Astrocyte (in vitro differentiated cells and primary cell): ENCODE measurements around the gene ABCD4. TPM values are rescaled to one million over a fixed set of nuclear protein-coding genes. Genes with fewer than 3 reads are reported as not detected.

Experiments used
- DNase-seq: peaks from one replicate; pipeline ENCODE4 v3.0.0-alpha.2; 2010; ENCODE audit warnings: low read depth
- FAIRE-seq: peaks from 2 replicates; lab custom pipeline; 2011; peaks lifted over from hg19 to GRCh38; lab: Jason Lieb, UNC
- H2AFZ ChIP-seq: 2 replicates; pipeline ENCODE4 v1.6.0; 2012; ENCODE audit warnings: low read depth, low read length, inconsistent platforms
- H3K27ac ChIP-seq: 2 replicates; pipeline ENCODE4 v1.5.1; 2011; ENCODE audit warnings: low read depth, low read length, inconsistent platforms
- H3K27me3 ChIP-seq: 2 replicates; pipeline ENCODE4 v1.6.0; 2011; ENCODE audit warnings: low read length, inconsistent platforms; ENCODE audit not compliant: insufficient read depth
- H3K36me3 ChIP-seq: 2 replicates; pipeline ENCODE4 v1.5.1; 2011; ENCODE audit warnings: low read length, inconsistent platforms; ENCODE audit not compliant: insufficient read depth
- H3K4me1 ChIP-seq: 2 replicates; pipeline ENCODE4 v1.5.1; 2011; ENCODE audit warnings: low read length, inconsistent platforms; ENCODE audit not compliant: insufficient read depth
- H3K4me2 ChIP-seq: 2 replicates; pipeline ENCODE4 v1.6.0; 2012; ENCODE audit warnings: low read length, inconsistent platforms
- H3K4me3 ChIP-seq: 2 replicates; pipeline ENCODE4 v1.5.1; 2011; ENCODE audit warnings: low read depth, mild to moderate bottlenecking, low read length, inconsistent platforms; ENCODE audit not compliant: insufficient read depth
- H3K79me2 ChIP-seq: 2 replicates; pipeline ENCODE4 v1.6.0; 2012; ENCODE audit warnings: mild to moderate bottlenecking, low read length, inconsistent platforms; ENCODE audit not compliant: insufficient read depth
- H3K9ac ChIP-seq: 2 replicates; pipeline ENCODE4 v1.6.0; 2012; ENCODE audit warnings: mild to moderate bottlenecking, low read length, inconsistent platforms
- H3K9me3 ChIP-seq: 2 replicates; pipeline ENCODE4 v1.5.1; 2012; ENCODE audit warnings: low read depth, mild to moderate bottlenecking, low read length, inconsistent platforms; ENCODE audit not compliant: insufficient read depth
- H4K20me1 ChIP-seq: 2 replicates; pipeline ENCODE4 v1.6.0; 2012; ENCODE audit warnings: low read length, inconsistent platforms; ENCODE audit not compliant: insufficient read depth
- H3K27ac Mint-ChIP-seq: one replicate; pipeline ENCODE4 v1.8.0; 2021; ENCODE audit warnings: mild to moderate bottlenecking, mixed read lengths; ENCODE audit not compliant: unreplicated experiment
- H3K27me3 Mint-ChIP-seq: one replicate; pipeline ENCODE4 v1.8.0; 2021; ENCODE audit warnings: low read depth, mixed read lengths; ENCODE audit not compliant: unreplicated experiment
- H3K36me3 Mint-ChIP-seq: one replicate; pipeline ENCODE4 v1.8.0; 2021; ENCODE audit warnings: low read depth, mixed read lengths; ENCODE audit not compliant: unreplicated experiment
- H3K4me1 Mint-ChIP-seq: one replicate; pipeline ENCODE4 v1.8.0; 2021; ENCODE audit warnings: low read depth, mixed read lengths; ENCODE audit not compliant: unreplicated experiment
- H3K4me3 Mint-ChIP-seq: one replicate; pipeline ENCODE4 v1.8.0; 2021; ENCODE audit warnings: mild to moderate bottlenecking, moderate library complexity, mixed read lengths; ENCODE audit not compliant: unreplicated experiment
- H3K9me3 Mint-ChIP-seq: one replicate; pipeline ENCODE4 v1.8.0; 2021; ENCODE audit warnings: mild to moderate bottlenecking, mixed read lengths; ENCODE audit not compliant: unreplicated experiment
- CTCF ChIP-seq: IDR thresholded peaks from 2 replicates; pipeline ENCODE4 v1.5.1; 2011; ENCODE audit warnings: low read depth, mild to moderate bottlenecking, inconsistent platforms, low read length, moderate library complexity; ENCODE audit not compliant: insufficient read depth
- EZH2 ChIP-seq: IDR thresholded peaks from 2 replicates; pipeline ENCODE4 v1.6.1; 2012; ENCODE audit warnings: mild to moderate bottlenecking, low read length, inconsistent platforms; ENCODE audit not compliant: insufficient read depth
- total RNA-seq: library from RNA; stranded (reverse); gene quantifications from 2 replicates; pipeline ENCODE4 v1.2.1, GENCODE V29; 2021

Gene ABCD4
- total RNA-seq, 1 donor from 2014 or later = 49.2 TPM

GRCh38 chr14:74255281-74255680 lies 47.5 kb downstream of the ABCD4 start:
- no peak overlapping the region for H2AFZ ChIP-seq
- no peak overlapping the region for H3K4me3 ChIP-seq
- no peaks in the 10 kb centered on the region for H3K79me2 ChIP-seq
- Mint-ChIP-seq H3K27me3 (peaks cover 56% of the 10 kb centered on the region), H3K4me3 (no peak overlapping the region), H3K4me1 (no peaks in the 10 kb centered on the region), H3K9me3 (no peaks in the 10 kb centered on the region), H3K36me3 (no peaks in the 10 kb centered on the region), H3K27ac (no peak overlapping the region)
- H3K27me3 ChIP-seq = peaks cover 34% of the 10 kb centered on the region
- no peak overlapping the region for H3K27ac ChIP-seq
- no peaks in the 10 kb centered on the region for H3K36me3 ChIP-seq
- H4K20me1 ChIP-seq = no peaks in the 10 kb centered on the region
- H3K9me3 ChIP-seq = no peaks in the 10 kb centered on the region
- DNase-seq (no peak), FAIRE-seq (no peak)
- TF ChIP-seq CTCF (no peak), EZH2 (no peak)
- H3K4me1 ChIP-seq = peaks cover 7% of the 10 kb centered on the region
- no peak overlapping the region for H3K9ac ChIP-seq
- H3K4me2 ChIP-seq = no peak overlapping the region

- H3K27me3 ChIP-seq = peaks cover 41% of the 10 kb centered on the region
- H3K4me1 ChIP-seq = peaks cover 2% of the 10 kb centered on the region
- no peaks in the 10 kb centered on the region for H3K9me3 ChIP-seq
- Mint-ChIP-seq H3K4me1 (no peaks in the 10 kb centered on the region), H3K9me3 (no peaks in the 10 kb centered on the region), H3K27me3 (peaks cover 62% of the 10 kb centered on the region), H3K27ac (no peak overlapping the region), H3K36me3 (no peaks in the 10 kb centered on the region), H3K4me3 (no peak overlapping the region)
- no peak overlapping the region for H2AFZ ChIP-seq
- FAIRE-seq (no peak), DNase-seq (no peak)
- TF ChIP-seq CTCF (no peak), EZH2 (no peak)
- H4K20me1 ChIP-seq = no peaks in the 10 kb centered on the region
- no peaks in the 10 kb centered on the region for H3K36me3 ChIP-seq
- H3K79me2 ChIP-seq = no peaks in the 10 kb centered on the region
- H3K9ac ChIP-seq = no peak overlapping the region
- H3K27ac ChIP-seq = no peak overlapping the region
- H3K4me2 ChIP-seq = no peak overlapping the region
- no peak overlapping the region for H3K4me3 ChIP-seq
Observed at GRCh38 chr14:74249433-74250375, 53.0 kb downstream of the ABCD4 start.

- H3K27me3 ChIP-seq = peaks cover 46% of the 10 kb centered on the region
- TF ChIP-seq CTCF (no peak), EZH2 (no peak)
- no peak overlapping the region for H3K4me3 ChIP-seq
Observed at GRCh38 chr14:74248017-74248416, 54.7 kb downstream of the ABCD4 start.

More at GRCh38 chr14:74248017-74248416, 54.7 kb downstream of the ABCD4 start:
- Histone ChIP-seq H2AFZ (no peak overlapping the region), H3K9me3 (no peaks in the 10 kb centered on the region), H3K9ac (no peak overlapping the region), H3K27ac (no peak overlapping the region), H3K4me1 (peaks cover 2% of the 10 kb centered on the region), H4K20me1 (no peaks in the 10 kb centered on the region), H3K36me3 (no peaks in the 10 kb centered on the region), H3K79me2 (no peaks in the 10 kb centered on the region), H3K4me2 (no peak overlapping the region)
- peaks cover 2% of the 10 kb centered on the region for H3K9me3 Mint-ChIP-seq
- no peak overlapping the region for H3K27ac Mint-ChIP-seq
- no peak for DNase-seq
- no peaks in the 10 kb centered on the region for H3K36me3 Mint-ChIP-seq
- no peaks in the 10 kb centered on the region for H3K4me1 Mint-ChIP-seq
- peaks cover 64% of the 10 kb centered on the region for H3K27me3 Mint-ChIP-seq
- H3K4me3 Mint-ChIP-seq = no peak overlapping the region
- no peak for FAIRE-seq
